ENCODE results near the gene RELN. TPM values are rescaled to one million over a fixed set of nuclear protein-coding genes. Genes with fewer than 3 reads are reported as not detected.

The RELN gene
- total RNA-seq, 1 experiment from 2014 or later = 0.48 TPM

DNA sequence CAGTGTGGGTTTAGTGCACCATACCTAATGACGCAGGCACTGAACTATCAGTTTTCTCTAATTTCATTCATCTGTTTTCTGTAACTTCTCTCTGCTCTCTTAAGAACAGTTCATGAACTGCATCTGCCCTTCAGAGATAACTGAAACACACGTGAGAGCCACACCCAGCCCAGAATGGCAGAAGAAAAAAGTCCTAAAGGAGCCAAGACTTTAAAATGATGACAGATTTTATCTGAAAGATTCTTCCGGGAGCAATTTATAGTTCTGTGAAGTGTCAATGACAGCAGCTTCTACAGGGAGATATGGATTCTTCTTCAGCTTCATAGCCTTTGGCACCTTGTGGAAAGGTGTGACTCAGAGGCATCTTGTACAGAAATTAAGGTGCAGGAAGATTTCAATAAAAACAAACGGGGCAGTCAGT is 332.0 kb downstream of the RELN start:
- no peaks in the 10 kb centered on the region for H4K20me1 ChIP-seq (ENCODE audit: insufficient read depth)
- H3K27ac ChIP-seq = no peak overlapping the region
- no peak for DNase-seq
- no peaks in the 10 kb centered on the region for H3K36me3 ChIP-seq (ENCODE audit: low read depth)
- H3F3A ChIP-seq (ENCODE audit: insufficient read depth, low read depth) = peaks cover 5% of the 10 kb centered on the region; the same call in 1 of the 2 replicates
- POLR2A ChIA-PET (ENCODE audit: unreplicated experiment) = no interaction called here
- BruUV-seq (replicated peaks) = no TSS peak
- CTCF ChIA-PET = no interaction called here
- no peak overlapping the region for H2AFZ ChIP-seq
- no peaks in the 10 kb centered on the region for H3K9me3 ChIP-seq (ENCODE audit: insufficient read depth, low read depth)
- H3K4me3 ChIP-seq = no peak overlapping the region
- no peak overlapping the region for H3K4me2 ChIP-seq
- H3K79me2 ChIP-seq (ENCODE audit: low read depth) = no peaks in the 10 kb centered on the region
- H3K4me1 ChIP-seq (replicated peaks; ENCODE audit: insufficient read depth) = peaks cover 18% of the 10 kb centered on the region
- no peaks in the 10 kb centered on the region for H3K27me3 ChIP-seq (ENCODE audit: insufficient read depth, low read depth)
- H3K9me2 ChIP-seq (ENCODE audit: insufficient read depth) = no peaks in the 10 kb centered on the region; the same call in 1 of the 2 replicates
- intact Hi-C loops (cut with micrococcal nuclease; ENCODE audit: unreplicated experiment) = no loop called here
- no peak for TF ChIP-seq EZH2 (IDR thresholded peaks at IDR 0.05; ENCODE audit: low read depth)
- TF ChIP-seq, protein P1, sequence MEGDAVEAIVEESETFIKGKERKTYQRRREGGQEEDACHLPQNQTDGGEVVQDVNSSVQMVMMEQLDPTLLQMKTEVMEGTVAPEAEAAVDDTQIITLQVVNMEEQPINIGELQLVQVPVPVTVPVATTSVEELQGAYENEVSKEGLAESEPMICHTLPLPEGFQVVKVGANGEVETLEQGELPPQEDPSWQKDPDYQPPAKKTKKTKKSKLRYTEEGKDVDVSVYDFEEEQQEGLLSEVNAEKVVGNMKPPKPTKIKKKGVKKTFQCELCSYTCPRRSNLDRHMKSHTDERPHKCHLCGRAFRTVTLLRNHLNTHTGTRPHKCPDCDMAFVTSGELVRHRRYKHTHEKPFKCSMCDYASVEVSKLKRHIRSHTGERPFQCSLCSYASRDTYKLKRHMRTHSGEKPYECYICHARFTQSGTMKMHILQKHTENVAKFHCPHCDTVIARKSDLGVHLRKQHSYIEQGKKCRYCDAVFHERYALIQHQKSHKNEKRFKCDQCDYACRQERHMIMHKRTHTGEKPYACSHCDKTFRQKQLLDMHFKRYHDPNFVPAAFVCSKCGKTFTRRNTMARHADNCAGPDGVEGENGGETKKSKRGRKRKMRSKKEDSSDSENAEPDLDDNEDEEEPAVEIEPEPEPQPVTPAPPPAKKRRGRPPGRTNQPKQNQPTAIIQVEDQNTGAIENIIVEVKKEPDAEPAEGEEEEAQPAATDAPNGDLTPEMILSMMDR (conservative IDR thresholded peaks at IDR 0.05) = no peak

DNA sequence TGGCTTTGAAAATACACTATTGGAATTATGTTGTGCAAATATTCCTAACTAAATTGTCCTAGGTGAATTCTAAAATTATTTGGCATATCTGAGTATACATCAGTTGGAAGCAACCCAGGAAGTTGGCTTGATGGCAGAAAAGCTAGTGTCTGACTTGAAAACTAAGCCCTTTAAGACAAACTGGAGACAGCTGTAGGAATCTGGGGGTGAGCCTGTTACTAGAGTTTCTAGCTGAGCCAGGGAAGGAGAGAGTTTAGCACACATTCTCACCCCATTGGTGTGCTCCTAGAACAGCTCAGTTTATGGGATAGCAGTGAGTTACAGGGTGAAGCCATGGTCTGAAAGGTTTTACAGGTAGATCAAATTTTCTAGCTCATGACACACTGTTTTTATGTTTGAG is 333.2 kb downstream of the RELN start:
- no peaks in the 10 kb centered on the region for H3K9me3 ChIP-seq (ENCODE audit: insufficient read depth, low read depth)
- no peak overlapping the region for H3K27ac ChIP-seq
- no peaks in the 10 kb centered on the region for H3K27me3 ChIP-seq (ENCODE audit: insufficient read depth, low read depth)
- H4K20me1 ChIP-seq (ENCODE audit: insufficient read depth) = no peaks in the 10 kb centered on the region
- H3F3A ChIP-seq (ENCODE audit: insufficient read depth, low read depth) = peaks cover 5% of the 10 kb centered on the region; the same call in 1 of the 2 replicates
- DNase-seq = no peak
- ChIA-PET CTCF (no interaction called here), POLR2A (ENCODE audit: unreplicated experiment) (no interaction called here)
- H3K4me3 ChIP-seq = no peak overlapping the region
- no peak overlapping the region for H2AFZ ChIP-seq
- H3K9me2 ChIP-seq (ENCODE audit: insufficient read depth) = no peaks in the 10 kb centered on the region; the same call in 1 of the 2 replicates
- H3K36me3 ChIP-seq (ENCODE audit: low read depth) = no peaks in the 10 kb centered on the region
- BruUV-seq (replicated peaks) = no TSS peak
- TF ChIP-seq EZH2 (IDR thresholded peaks at IDR 0.05; ENCODE audit: low read depth) = no peak
- TF ChIP-seq, protein P1 (conservative IDR thresholded peaks at IDR 0.05) = no peak
- peaks cover 16% of the 10 kb centered on the region for H3K4me1 ChIP-seq (replicated peaks; ENCODE audit: insufficient read depth)
- intact Hi-C loops (cut with micrococcal nuclease; ENCODE audit: unreplicated experiment) = no loop called here
- H3K4me2 ChIP-seq = no peak overlapping the region
- no peaks in the 10 kb centered on the region for H3K79me2 ChIP-seq (ENCODE audit: low read depth)

DNA sequence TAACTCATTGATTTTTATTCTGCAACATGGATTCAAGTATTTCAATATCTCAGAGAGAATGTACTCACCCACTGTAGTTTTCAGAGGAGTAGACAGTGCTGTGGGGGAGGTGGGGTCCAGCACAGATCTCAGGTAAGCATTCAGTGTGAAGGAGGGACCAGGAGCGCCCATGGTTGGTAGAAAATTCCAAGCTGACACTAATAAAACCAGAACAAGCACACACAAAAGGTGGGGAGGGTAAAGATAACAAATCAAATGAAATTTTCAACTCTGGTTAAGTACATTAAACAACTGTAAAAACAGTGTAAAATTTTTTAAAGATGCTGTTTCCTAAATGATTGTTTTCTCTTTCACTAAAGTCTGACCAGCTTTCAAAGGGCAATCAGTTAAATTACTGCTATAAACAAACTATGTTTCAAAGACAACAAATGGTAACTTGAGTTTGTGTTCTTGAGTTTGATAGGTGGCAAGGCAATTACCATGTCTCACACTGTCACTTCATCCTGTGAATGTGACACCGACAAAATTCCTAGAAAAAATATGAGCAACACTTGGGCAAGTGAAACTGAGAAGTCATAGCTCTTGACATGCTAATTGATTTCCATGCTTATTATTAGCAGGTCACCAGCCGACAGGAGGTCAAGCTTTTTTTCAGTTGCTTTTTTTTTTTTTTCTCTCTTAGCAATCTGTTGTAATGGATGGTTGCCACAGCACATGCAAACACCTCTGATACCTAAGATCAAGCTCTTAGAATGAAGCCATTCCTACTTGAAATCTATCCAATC is 337.7 kb downstream of the RELN start:
- Histone ChIP-seq H3K4me2 (no peak overlapping the region), H3K27me3 (ENCODE audit: insufficient read depth, low read depth) (no peaks in the 10 kb centered on the region), H3K27ac (no peak overlapping the region), H3K9me2 (ENCODE audit: insufficient read depth) (no peaks in the 10 kb centered on the region; the same call in 1 of the 2 replicates), H3K79me2 (ENCODE audit: low read depth) (no peaks in the 10 kb centered on the region), H3K9me3 (ENCODE audit: insufficient read depth, low read depth) (no peaks in the 10 kb centered on the region), H3K4me3 (no peak overlapping the region), H3K4me1 (replicated peaks; ENCODE audit: insufficient read depth) (no peaks in the 10 kb centered on the region), H4K20me1 (ENCODE audit: insufficient read depth) (no peaks in the 10 kb centered on the region), H3K36me3 (ENCODE audit: low read depth) (no peaks in the 10 kb centered on the region), H3F3A (ENCODE audit: insufficient read depth, low read depth) (no peaks in the 10 kb centered on the region), H2AFZ (no peak overlapping the region)
- POLR2A ChIA-PET (ENCODE audit: unreplicated experiment) = no interaction called here
- CTCF ChIA-PET = no interaction called here
- TF ChIP-seq EZH2 (IDR thresholded peaks at IDR 0.05; ENCODE audit: low read depth) = no peak
- TF ChIP-seq, protein P1 (conservative IDR thresholded peaks at IDR 0.05) = no peak
- intact Hi-C loops (cut with micrococcal nuclease; ENCODE audit: unreplicated experiment) = loop anchor here (5.0 kb wide), 1 partner anchor 54 kb away; no protein-coding TSS in a partner anchor
- BruUV-seq (replicated peaks) = no TSS peak
- no peak for DNase-seq
